ENCODE results near the gene MPZL1. TPM values are rescaled to one million over a fixed set of nuclear protein-coding genes. Genes with fewer than 3 reads are reported as not detected.
A peak's percentile ranks its signal among the peaks of the same experiment; 100 is the strongest.

MPZL1 gene
- polyA plus RNA-seq, 2 of the 4 experiments (the other 2 are of a cell fraction) = 92.6 to 178 TPM

DNA sequence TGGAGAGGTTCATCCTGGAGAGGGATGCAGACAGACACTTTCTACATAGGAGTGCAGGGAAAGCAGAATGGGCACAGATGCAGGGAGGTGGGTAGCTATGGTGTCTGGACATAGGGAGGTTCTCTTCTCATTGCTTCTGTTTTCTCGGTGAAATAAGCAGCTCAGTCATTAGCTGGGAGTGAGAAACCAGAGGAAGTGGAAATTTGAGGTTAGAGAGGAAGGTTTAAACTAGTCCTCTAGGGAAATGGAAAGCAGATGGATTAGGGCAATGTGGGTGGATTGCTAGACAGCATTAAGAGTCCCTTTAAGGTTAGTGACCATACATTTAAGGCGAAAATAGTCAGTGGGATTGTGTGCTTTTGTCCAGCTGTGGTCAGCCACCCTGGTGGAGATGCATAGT, 39.6 kb downstream of the MPZL1 start:
- peak in 1 of 2 experiments; percentile 33; a peak in 1 of 6 replicates for ATAC-seq
- Histone ChIP-seq H3K27ac (no peak overlapping the region), H3K4me1 (0 out of 3 replicates have a peak, but pooled peaks cover 9% of the 10 kb centered on the region), H3K9me3 (no peaks in the 10 kb centered on the region), H3K4me3 (no peak overlapping the region), H3K4me2 (no peak overlapping the region)
- no peak for DNase-seq (ENCODE audit: low read depth in 1 of 2, low spot score in 1 of 2)
- FAIRE-seq = no peak
- POLR2A ChIA-PET = no interaction called here
- CTCF ChIA-PET = interaction anchor here (0.6 to 2.3 kb wide), 7 partner anchors 16 to 74 kb away, joined by 3 to 7 read pairs (median 4); no protein-coding TSS in a partner anchor
- TF ChIP-seq, protein P1, sequence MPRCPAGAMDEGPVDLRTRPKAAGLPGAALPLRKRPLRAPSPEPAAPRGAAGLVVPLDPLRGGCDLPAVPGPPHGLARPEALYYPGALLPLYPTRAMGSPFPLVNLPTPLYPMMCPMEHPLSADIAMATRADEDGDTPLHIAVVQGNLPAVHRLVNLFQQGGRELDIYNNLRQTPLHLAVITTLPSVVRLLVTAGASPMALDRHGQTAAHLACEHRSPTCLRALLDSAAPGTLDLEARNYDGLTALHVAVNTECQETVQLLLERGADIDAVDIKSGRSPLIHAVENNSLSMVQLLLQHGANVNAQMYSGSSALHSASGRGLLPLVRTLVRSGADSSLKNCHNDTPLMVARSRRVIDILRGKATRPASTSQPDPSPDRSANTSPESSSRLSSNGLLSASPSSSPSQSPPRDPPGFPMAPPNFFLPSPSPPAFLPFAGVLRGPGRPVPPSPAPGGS (IDR thresholded peaks at IDR 0.05) = no peak
- TF ChIP-seq GATA3 (IDR thresholded peaks at IDR 0.05; ENCODE audit: borderline replicate concordance) = no peak
- TF ChIP-seq RCOR1 (IDR thresholded peaks at IDR 0.05; ENCODE audit: low read depth, low read length) = no peak
- TF ChIP-seq FOSB (CRISPR knock-in tag; IDR thresholded peaks at IDR 0.05) = no peak
- TF ChIP-seq RFX5 (IDR thresholded peaks at IDR 0.05) = no peak
- TF ChIP-seq RAD21 (conservative IDR thresholded peaks at IDR 0.05 in 1 of 2, IDR thresholded peaks at IDR 0.05 in 1 of 2) = no peak
- no peak for TF ChIP-seq MYC (IDR thresholded peaks at IDR 0.05; ENCODE audit: borderline replicate concordance, low read length)
- TF ChIP-seq NFE2L2 (conservative IDR thresholded peaks at IDR 0.05; ENCODE audit: low read length) = no peak
- no peak for TF ChIP-seq MAFK (IDR thresholded peaks at IDR 0.05; ENCODE audit: partially characterized antibody)
- TF ChIP-seq ELK1 (IDR thresholded peaks at IDR 0.05; ENCODE audit: low read depth, low read length) = no peak
- TF ChIP-seq CTCF (IDR thresholded peaks at IDR 0.05) = no peak
- TF ChIP-seq ZSCAN20 (CRISPR knock-in tag; IDR thresholded peaks at IDR 0.05) = no peak
- TF ChIP-seq SREBF2 (IDR thresholded peaks at IDR 0.05) = no peak
- no peak for TF ChIP-seq EHF (CRISPR knock-in tag; IDR thresholded peaks at IDR 0.05)
- TF ChIP-seq POLR2AphosphoS2 (conservative IDR thresholded peaks at IDR 0.05; ENCODE audit: low read length) = no peak
- TF ChIP-seq EHMT2 (IDR thresholded peaks at IDR 0.05; ENCODE audit: low read depth) = no peak
- no peak for TF ChIP-seq POLR2A (IDR thresholded peaks at IDR 0.05; ENCODE audit: low read length)
- no peak for TF ChIP-seq HEYL (CRISPR knock-in tag; IDR thresholded peaks at IDR 0.05)
- 52% methylated on average over 2 of the region's 2 CpGs for WGBS (ENCODE audit: missing lambda C conversion rate)

GRCh38 chr1:167762061-167762746, 40.4 kb downstream of the MPZL1 start:
- ChIA-PET CTCF (interaction anchor here (0.6 to 2.3 kb wide), 6 partner anchors 9 to 74 kb away, joined by 3 to 7 read pairs (median 5); no protein-coding TSS in a partner anchor), POLR2A (no interaction called here)
- no peak for FAIRE-seq
- no peak overlapping the region for H3K4me3 ChIP-seq
- H3K4me2 ChIP-seq = no peak overlapping the region
- no peaks in the 10 kb centered on the region for H3K9me3 ChIP-seq
- ATAC-seq = no peak; a peak in 1 of 6 replicates
- 0 out of 3 replicates have a peak, but pooled peaks cover 5% of the 10 kb centered on the region for H3K4me1 ChIP-seq
- no peak for DNase-seq (ENCODE audit: low read depth in 1 of 2, low spot score in 1 of 2)
- H3K27ac ChIP-seq = no peak overlapping the region
- 96% methylated on average over 8 of the region's 8 CpGs for WGBS (ENCODE audit: missing lambda C conversion rate)
- TF ChIP-seq, protein P2, sequence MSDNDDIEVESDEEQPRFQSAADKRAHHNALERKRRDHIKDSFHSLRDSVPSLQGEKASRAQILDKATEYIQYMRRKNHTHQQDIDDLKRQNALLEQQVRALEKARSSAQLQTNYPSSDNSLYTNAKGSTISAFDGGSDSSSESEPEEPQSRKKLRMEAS (IDR thresholded peaks at IDR 0.05) = no peak
- TF ChIP-seq TP53 (CRISPR knock-in tag; IDR thresholded peaks at IDR 0.05) (no peak), MAZ (IDR thresholded peaks at IDR 0.05; ENCODE audit: borderline replicate concordance, low read depth, low read length) (no peak), JUNB (IDR thresholded peaks at IDR 0.05) (no peak), HOXB5 (CRISPR knock-in tag; IDR thresholded peaks at IDR 0.05) (no peak), CTCF (IDR thresholded peaks at IDR 0.05) (no peak), JUN (IDR thresholded peaks at IDR 0.05) (no peak), SMC3 (IDR thresholded peaks at IDR 0.05) (no peak), RARB (CRISPR knock-in tag; IDR thresholded peaks at IDR 0.05) (no peak)
- TF ChIP-seq, protein P3, sequence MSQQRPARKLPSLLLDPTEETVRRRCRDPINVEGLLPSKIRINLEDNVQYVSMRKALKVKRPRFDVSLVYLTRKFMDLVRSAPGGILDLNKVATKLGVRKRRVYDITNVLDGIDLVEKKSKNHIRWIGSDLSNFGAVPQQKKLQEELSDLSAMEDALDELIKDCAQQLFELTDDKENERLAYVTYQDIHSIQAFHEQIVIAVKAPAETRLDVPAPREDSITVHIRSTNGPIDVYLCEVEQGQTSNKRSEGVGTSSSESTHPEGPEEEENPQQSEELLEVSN (IDR thresholded peaks at IDR 0.05; ENCODE audit: borderline replicate concordance, low read depth) = no peak
- TF ChIP-seq, protein P4, sequence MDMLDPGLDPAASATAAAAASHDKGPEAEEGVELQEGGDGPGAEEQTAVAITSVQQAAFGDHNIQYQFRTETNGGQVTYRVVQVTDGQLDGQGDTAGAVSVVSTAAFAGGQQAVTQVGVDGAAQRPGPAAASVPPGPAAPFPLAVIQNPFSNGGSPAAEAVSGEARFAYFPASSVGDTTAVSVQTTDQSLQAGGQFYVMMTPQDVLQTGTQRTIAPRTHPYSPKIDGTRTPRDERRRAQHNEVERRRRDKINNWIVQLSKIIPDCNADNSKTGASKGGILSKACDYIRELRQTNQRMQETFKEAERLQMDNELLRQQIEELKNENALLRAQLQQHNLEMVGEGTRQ (IDR thresholded peaks at IDR 0.05) = no peak

All from A549 (cell line).